DOHH2 (cell line): ENCODE measurements around the gene LRRC42.

Experiments used
- EZH2phosphoT487 ChIP-seq: fragments of 200-600 bp; sonication (generic); IDR thresholded peaks from 2 replicates; pipeline ENCODE4 v1.6.1; 2017; ENCODE audit warnings: borderline replicate concordance, mild to moderate bottlenecking, antibody characterized with exemption, low read length, moderate library complexity, mixed read lengths
- TF ChIP-seq, protein P1 (sequence below): fragments of 200-600 bp; sonication (generic); IDR thresholded peaks from one replicate; pipeline ENCODE4 v1.5.1; 2014; ENCODE audit warnings: antibody characterized with exemption, mild to moderate bottlenecking, low read depth, low read length; ENCODE audit not compliant: poor library complexity, severe bottlenecking

DNA sequence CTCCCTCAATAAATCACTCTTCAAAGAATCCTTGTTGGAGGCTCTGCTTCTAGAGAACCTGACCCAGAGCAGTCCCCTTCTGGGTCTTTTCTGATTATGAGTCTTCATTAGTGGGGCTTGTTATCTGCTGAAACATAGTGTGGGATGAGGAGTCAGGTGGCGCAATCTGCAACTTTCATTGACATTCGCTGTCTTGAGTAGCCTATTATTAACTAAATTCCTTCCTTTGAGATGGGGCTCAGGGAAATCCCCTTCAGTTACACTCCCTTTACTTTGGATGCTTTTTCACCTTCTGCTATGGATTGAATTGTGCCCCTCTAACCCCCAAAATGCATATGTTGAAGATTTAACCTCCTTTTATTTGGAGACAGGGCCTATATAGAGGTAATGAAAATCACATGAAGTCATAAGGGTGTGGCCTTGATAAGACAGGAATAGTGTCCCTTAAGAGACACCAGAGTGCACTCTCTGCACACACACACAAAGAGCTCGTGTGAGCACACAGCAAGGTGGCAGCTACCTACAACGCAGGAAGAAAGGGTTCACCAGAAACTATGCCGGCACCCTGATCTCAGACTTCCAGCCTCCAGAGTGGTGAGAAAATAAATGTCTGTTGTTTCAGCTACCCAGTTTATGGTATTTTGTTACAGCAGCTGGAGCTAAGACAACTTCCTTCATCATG, 32.7 kb upstream of the LRRC42 start:
- TF ChIP-seq, protein P1, sequence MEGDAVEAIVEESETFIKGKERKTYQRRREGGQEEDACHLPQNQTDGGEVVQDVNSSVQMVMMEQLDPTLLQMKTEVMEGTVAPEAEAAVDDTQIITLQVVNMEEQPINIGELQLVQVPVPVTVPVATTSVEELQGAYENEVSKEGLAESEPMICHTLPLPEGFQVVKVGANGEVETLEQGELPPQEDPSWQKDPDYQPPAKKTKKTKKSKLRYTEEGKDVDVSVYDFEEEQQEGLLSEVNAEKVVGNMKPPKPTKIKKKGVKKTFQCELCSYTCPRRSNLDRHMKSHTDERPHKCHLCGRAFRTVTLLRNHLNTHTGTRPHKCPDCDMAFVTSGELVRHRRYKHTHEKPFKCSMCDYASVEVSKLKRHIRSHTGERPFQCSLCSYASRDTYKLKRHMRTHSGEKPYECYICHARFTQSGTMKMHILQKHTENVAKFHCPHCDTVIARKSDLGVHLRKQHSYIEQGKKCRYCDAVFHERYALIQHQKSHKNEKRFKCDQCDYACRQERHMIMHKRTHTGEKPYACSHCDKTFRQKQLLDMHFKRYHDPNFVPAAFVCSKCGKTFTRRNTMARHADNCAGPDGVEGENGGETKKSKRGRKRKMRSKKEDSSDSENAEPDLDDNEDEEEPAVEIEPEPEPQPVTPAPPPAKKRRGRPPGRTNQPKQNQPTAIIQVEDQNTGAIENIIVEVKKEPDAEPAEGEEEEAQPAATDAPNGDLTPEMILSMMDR: no peak
- TF ChIP-seq EZH2phosphoT487: no peak
